K562 (cell line): ENCODE data around the gene TSEN54. TPM values are rescaled to one million over a fixed set of nuclear protein-coding genes. Genes with fewer than 3 reads are reported as not detected.
A peak's percentile ranks its signal among the peaks of the same experiment; 100 is the strongest.

Experiments
- ATF1 ChIP-seq, 2 experiments: fragments of 450-650 bp in 1 of 2; IDR thresholded peaks; 2 replicates each; pipeline ENCODE4 v1.6.1; 2016; ENCODE audit warnings: missing compliant biosample characterization in 1 of 2, missing genetic modification characterization in 1 of 2
- BRD9 ChIP-seq: fragments of 450-650 bp; IDR thresholded peaks from 2 replicates; pipeline ENCODE4 v1.6.1; 2018; ENCODE audit warnings: low read depth; ENCODE audit not compliant: partially characterized antibody
- DACH1 ChIP-seq: fragments of 450-650 bp; IDR thresholded peaks from 2 replicates; pipeline ENCODE4 v1.6.1; 2018; ENCODE audit not compliant: partially characterized antibody
- FIP1L1 ChIP-seq: fragments of 200-400 bp; formaldehyde crosslinking; IDR thresholded peaks from 2 replicates; pipeline ENCODE4 v1.6.1; 2018; ENCODE audit warnings: mild to moderate bottlenecking, low read depth, low read length; ENCODE audit not compliant: poor library complexity, severe bottlenecking
- FOXA1 ChIP-seq: fragments of 450-650 bp; IDR thresholded peaks from 2 replicates; pipeline ENCODE4 v1.6.1; 2016; ENCODE audit warnings: mild to moderate bottlenecking, borderline replicate concordance
- FOXK2 ChIP-seq, 2 experiments: fragments of 450-650 bp; IDR thresholded peaks in 1 of 2; conservative IDR thresholded peaks in 1 of 2; 2 replicates each; pipeline ENCODE4 v1.6.1; 2016; ENCODE audit warnings: low read depth in 2 of 2, mild to moderate bottlenecking in 1 of 2
- GATA2 ChIP-seq: sonication (generic); formaldehyde crosslinking; IDR thresholded peaks from 2 replicates; pipeline ENCODE4 v1.4.0; 2020; ENCODE audit warnings: mild to moderate bottlenecking, missing genetic modification reagents
- HNRNPK ChIP-seq: fragments of 200-400 bp; formaldehyde crosslinking; IDR thresholded peaks from one replicate; pipeline ENCODE4 v1.6.1; 2018; ENCODE audit warnings: mild to moderate bottlenecking, low read depth, low read length; ENCODE audit not compliant: poor library complexity, severe bottlenecking
- HSF4 ChIP-seq: fragments of 250-450 bp; sonication (Bioruptor Pico); IDR thresholded peaks from 2 replicates; pipeline ENCODE4 v2.1.2; 2022; ENCODE audit warnings: mild to moderate bottlenecking, moderate library complexity, borderline replicate concordance
- MAFF ChIP-seq: IDR thresholded peaks from 2 replicates; pipeline ENCODE4 v1.6.1; 2012; ENCODE audit warnings: low read length, improper control_type of control experiment
- MBD2 ChIP-seq: sonication (generic); IDR thresholded peaks from 2 replicates; pipeline ENCODE4 v1.6.1; 2016; ENCODE audit warnings: low read depth, borderline replicate concordance
- MXI1 ChIP-seq: IDR thresholded peaks from 2 replicates; pipeline ENCODE4 v1.6.1; 2011; ENCODE audit warnings: low read depth, mild to moderate bottlenecking, improper control_type of control experiment, low read length
- PPARD ChIP-seq: fragments of 250-450 bp; sonication (Bioruptor Pico); IDR thresholded peaks from 2 replicates; pipeline ENCODE4 v1.8.0; 2022; ENCODE audit warnings: inconsistent platforms, mild to moderate bottlenecking, moderate library complexity
- SMAD1 ChIP-seq: fragments of 150-350 bp; IDR thresholded peaks from 2 replicates; pipeline ENCODE4 v1.6.1; 2014; ENCODE audit warnings: low read length, low read depth; ENCODE audit not compliant: partially characterized antibody
- SUPT5H ChIP-seq: fragments of 450-650 bp; IDR thresholded peaks from 2 replicates; pipeline ENCODE4 v1.6.1; 2016
- ZNF121 ChIP-seq: sonication (generic); formaldehyde crosslinking; conservative IDR thresholded peaks from 2 replicates; pipeline ENCODE4 v1.8.0; 2022; ENCODE audit warnings: missing genetic modification reagents
- ZNF134 ChIP-seq: fragments of 250-450 bp; sonication (Bioruptor Pico); conservative IDR thresholded peaks from 2 replicates; pipeline ENCODE4 v1.4.0; 2020
- ZNF561 ChIP-seq: fragments of 450-650 bp; formaldehyde crosslinking; conservative IDR thresholded peaks from 2 replicates; pipeline ENCODE4 v1.4.0; 2020; ENCODE audit warnings: mild to moderate bottlenecking, moderate library complexity
- ZNF699 ChIP-seq: fragments of 250-450 bp; sonication (Bioruptor Pico); IDR thresholded peaks from 2 replicates; pipeline ENCODE4 v1.8.0; 2021; ENCODE audit warnings: mild to moderate bottlenecking, moderate library complexity; ENCODE audit not compliant: insufficient replicate concordance
- polyA plus RNA-seq, 8 experiments: library from polyadenylated mRNA; depleted of rRNA in 4 of 8; stranded (reverse) in 5 of 8; unstranded in 3 of 8; fragments of >200 nt; fragmentation: Nextera tagmentation in 2 of 8; fragmentation: Illumina TruSeq in 1 of 8; extraction: Ambion mirVana in 2 of 8; extraction: Trizol in 1 of 8; gene quantifications; 2 replicates each; pipeline versions ENCODE4 v1.2.1 to v1.2.3, GENCODE V29; 2011 to 2014; ENCODE audit warnings: inconsistent platforms in 1 of 8, missing spikeins in 1 of 8
- total RNA-seq, 7 experiments: library from RNA; depleted of rRNA in 6 of 7; stranded (reverse); fragments of >200 nt in 6 of 7; fragmentation: Illumina TruSeq in 2 of 7; extraction: Trizol in 2 of 7; gene quantifications; 2 replicates each; pipeline versions ENCODE4 v1.2.1 to v1.2.3, GENCODE V29; 2011 to 2021; ENCODE audit warnings: low replicate concordance in 1 of 7
- TF ChIP-seq, protein P1 (sequence below): fragments of 450-650 bp; IDR thresholded peaks from 2 replicates; pipeline ENCODE4 v1.6.1; 2016; ENCODE audit warnings: borderline replicate concordance
- TF ChIP-seq, protein P2 (sequence below): fragments of 200-400 bp; formaldehyde crosslinking; IDR thresholded peaks from 2 replicates; pipeline ENCODE4 v1.6.1; 2017; ENCODE audit warnings: mild to moderate bottlenecking, low read depth, low read length, moderate library complexity
- TF ChIP-seq, protein P3 (sequence below): fragments of 250-450 bp; sonication (Bioruptor Pico); IDR thresholded peaks from 2 replicates; pipeline ENCODE4 v1.5.0; 2020; ENCODE audit warnings: mild to moderate bottlenecking, borderline replicate concordance

Gene TSEN54
- total and polyA plus RNA-seq, 9 of the 15 experiments (the other 6 are each of a cell fraction or from before 2014, with no cell fraction given): 5.9 to 64.3 (median 48.9) TPM

DNA sequence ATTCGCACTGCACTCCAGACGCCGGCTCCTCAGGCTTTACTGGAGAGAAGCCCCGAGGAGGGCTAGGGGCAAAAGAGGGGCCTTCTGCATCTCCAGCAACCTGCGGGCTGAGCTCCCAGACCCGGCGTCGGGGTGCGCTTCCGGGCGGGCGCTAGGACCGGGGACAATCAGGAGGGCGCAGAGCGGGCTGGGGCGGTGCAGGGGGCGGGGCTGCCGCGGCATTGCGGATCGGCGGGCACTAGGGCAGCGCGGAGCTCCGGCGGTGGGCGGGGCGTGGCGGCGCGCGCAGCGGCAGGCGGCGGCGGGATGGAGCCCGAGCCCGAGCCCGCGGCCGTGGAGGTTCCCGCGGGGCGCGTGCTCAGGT, at the start of gene TSEN54 (continued):
- TF ChIP-seq, protein P1, sequence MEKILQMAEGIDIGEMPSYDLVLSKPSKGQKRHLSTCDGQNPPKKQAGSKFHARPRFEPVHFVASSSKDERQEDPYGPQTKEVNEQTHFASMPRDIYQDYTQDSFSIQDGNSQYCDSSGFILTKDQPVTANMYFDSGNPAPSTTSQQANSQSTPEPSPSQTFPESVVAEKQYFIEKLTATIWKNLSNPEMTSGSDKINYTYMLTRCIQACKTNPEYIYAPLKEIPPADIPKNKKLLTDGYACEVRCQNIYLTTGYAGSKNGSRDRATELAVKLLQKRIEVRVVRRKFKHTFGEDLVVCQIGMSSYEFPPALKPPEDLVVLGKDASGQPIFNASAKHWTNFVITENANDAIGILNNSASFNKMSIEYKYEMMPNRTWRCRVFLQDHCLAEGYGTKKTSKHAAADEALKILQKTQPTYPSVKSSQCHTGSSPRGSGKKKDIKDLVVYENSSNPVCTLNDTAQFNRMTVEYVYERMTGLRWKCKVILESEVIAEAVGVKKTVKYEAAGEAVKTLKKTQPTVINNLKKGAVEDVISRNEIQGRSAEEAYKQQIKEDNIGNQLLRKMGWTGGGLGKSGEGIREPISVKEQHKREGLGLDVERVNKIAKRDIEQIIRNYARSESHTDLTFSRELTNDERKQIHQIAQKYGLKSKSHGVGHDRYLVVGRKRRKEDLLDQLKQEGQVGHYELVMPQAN: peak; percentile 86
- no peak for TF ChIP-seq MXI1
- TF ChIP-seq DACH1: no peak
- TF ChIP-seq, protein P2, sequence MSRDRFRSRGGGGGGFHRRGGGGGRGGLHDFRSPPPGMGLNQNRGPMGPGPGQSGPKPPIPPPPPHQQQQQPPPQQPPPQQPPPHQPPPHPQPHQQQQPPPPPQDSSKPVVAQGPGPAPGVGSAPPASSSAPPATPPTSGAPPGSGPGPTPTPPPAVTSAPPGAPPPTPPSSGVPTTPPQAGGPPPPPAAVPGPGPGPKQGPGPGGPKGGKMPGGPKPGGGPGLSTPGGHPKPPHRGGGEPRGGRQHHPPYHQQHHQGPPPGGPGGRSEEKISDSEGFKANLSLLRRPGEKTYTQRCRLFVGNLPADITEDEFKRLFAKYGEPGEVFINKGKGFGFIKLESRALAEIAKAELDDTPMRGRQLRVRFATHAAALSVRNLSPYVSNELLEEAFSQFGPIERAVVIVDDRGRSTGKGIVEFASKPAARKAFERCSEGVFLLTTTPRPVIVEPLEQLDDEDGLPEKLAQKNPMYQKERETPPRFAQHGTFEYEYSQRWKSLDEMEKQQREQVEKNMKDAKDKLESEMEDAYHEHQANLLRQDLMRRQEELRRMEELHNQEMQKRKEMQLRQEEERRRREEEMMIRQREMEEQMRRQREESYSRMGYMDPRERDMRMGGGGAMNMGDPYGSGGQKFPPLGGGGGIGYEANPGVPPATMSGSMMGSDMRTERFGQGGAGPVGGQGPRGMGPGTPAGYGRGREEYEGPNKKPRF: no peak
- no peak for TF ChIP-seq FOXA1
- no peak for TF ChIP-seq SUPT5H
- no peak for TF ChIP-seq SMAD1
- TF ChIP-seq FIP1L1: no peak
- no peak for TF ChIP-seq GATA2 (CRISPR knock-in tag)
- TF ChIP-seq BRD9: no peak
- TF ChIP-seq ZNF134 (CRISPR knock-in tag): no peak
- no peak; the same call in 1 of the 2 replicates for TF ChIP-seq MBD2
- no peak for TF ChIP-seq ZNF121 (CRISPR knock-in tag)
- TF ChIP-seq ZNF561 (CRISPR knock-in tag): no peak
- no peak for TF ChIP-seq HNRNPK
- TF ChIP-seq ZNF699: no peak
- TF ChIP-seq ATF1 (CRISPR knock-in tag; IDR thresholded peaks at IDR 0.05): no peak
- TF ChIP-seq ATF1 (tag; IDR thresholded peaks at IDR 0.05): no peak; the same call in none of the 2 replicates
- TF ChIP-seq FOXK2 (conservative IDR thresholded peaks at IDR 0.05 in 1 of 2, IDR thresholded peaks at IDR 0.05 in 1 of 2; ENCODE audit: low read depth in 2 of 2): no peak
- no peak for TF ChIP-seq PPARD (CRISPR knock-in tag)
- TF ChIP-seq, protein P3, sequence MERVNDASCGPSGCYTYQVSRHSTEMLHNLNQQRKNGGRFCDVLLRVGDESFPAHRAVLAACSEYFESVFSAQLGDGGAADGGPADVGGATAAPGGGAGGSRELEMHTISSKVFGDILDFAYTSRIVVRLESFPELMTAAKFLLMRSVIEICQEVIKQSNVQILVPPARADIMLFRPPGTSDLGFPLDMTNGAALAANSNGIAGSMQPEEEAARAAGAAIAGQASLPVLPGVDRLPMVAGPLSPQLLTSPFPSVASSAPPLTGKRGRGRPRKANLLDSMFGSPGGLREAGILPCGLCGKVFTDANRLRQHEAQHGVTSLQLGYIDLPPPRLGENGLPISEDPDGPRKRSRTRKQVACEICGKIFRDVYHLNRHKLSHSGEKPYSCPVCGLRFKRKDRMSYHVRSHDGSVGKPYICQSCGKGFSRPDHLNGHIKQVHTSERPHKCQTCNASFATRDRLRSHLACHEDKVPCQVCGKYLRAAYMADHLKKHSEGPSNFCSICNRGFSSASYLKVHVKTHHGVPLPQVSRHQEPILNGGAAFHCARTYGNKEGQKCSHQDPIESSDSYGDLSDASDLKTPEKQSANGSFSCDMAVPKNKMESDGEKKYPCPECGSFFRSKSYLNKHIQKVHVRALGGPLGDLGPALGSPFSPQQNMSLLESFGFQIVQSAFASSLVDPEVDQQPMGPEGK (CRISPR knock-in tag): no peak
- no peak for TF ChIP-seq HSF4 (CRISPR knock-in tag)
- TF ChIP-seq MAFF: no peak
